ELF-1 (cell line): ENCODE measurements around the gene OR13A1.
"Not testable (repeated sequence)": the region's sequence is repeated elsewhere in the genome, so short reads cannot be mapped to it uniquely, and the experiment has no call there.

ENCODE experiments used
- DNase-seq: peaks from one replicate; pipeline ENCODE4 v3.0.0-alpha.2; 2016; ENCODE audit warnings: low read depth, low spot score

OR13A1 gene

GRCh38 chr10:45280113-45280760 lies 35.2 kb downstream of the OR13A1 start:
- DNase-seq: no peak

- DNase-seq: no peak
These were observed 35.7 kb downstream of the OR13A1 start for GRCh38 chr10:45279682-45280081.

GRCh38 chr10:45278860-45279498 lies 36.4 kb downstream of the OR13A1 start:
- no peak for DNase-seq

GRCh38 chr10:45276146-45276545 lies 39.3 kb downstream of the OR13A1 start:
- not testable (repeated sequence) for DNase-seq

- no peak for DNase-seq
These were observed 41.0 kb downstream of the OR13A1 start for GRCh38 chr10:45274364-45274763.

- DNase-seq: not testable (repeated sequence)
These were observed 47.6 kb downstream of the OR13A1 start for GRCh38 chr10:45267777-45268176.

GRCh38 chr10:45265996-45266395 lies 49.4 kb downstream of the OR13A1 start:
- peak; percentile 8 for DNase-seq

GRCh38 chr10:45261946-45262345 lies 53.5 kb downstream of the OR13A1 start:
- no peak for DNase-seq

- no peak for DNase-seq
These were observed 54.1 kb downstream of the OR13A1 start for GRCh38 chr10:45261243-45261775.

- not testable (repeated sequence) for DNase-seq
These were observed 54.8 kb downstream of the OR13A1 start for GRCh38 chr10:45260635-45261034.

GRCh38 chr10:45259786-45260495 lies 55.5 kb downstream of the OR13A1 start:
- DNase-seq: not testable (repeated sequence)

- DNase-seq: no peak
These were observed 57.8 kb downstream of the OR13A1 start for GRCh38 chr10:45257600-45257999.

GRCh38 chr10:45256246-45256645 lies 59.2 kb downstream of the OR13A1 start:
- no peak for DNase-seq

- DNase-seq: no peak
These were observed 59.7 kb downstream of the OR13A1 start for GRCh38 chr10:45255706-45256105.

GRCh38 chr10:45254892-45255291 lies 60.5 kb downstream of the OR13A1 start:
- DNase-seq: no peak

GRCh38 chr10:45253183-45253914 lies 62.1 kb downstream of the OR13A1 start:
- DNase-seq: no peak
